ENCODE data around the gene ZGPAT. TPM values are rescaled to one million over a fixed set of nuclear protein-coding genes. Genes with fewer than 3 reads are reported as not detected.

Gene ZGPAT
- polyA plus RNA-seq, 1 donor from 2014 or later, result 60.8 TPM

- H3K27me3 ChIP-seq (ENCODE audit: insufficient read depth, low read depth, low read length), result no peaks in the 10 kb centered on the region
- no peaks in the 10 kb centered on the region for H3K36me3 ChIP-seq (ENCODE audit: insufficient read depth, low read length)
- H3K27ac ChIP-seq (ENCODE audit: low read length), result no peak overlapping the region
- H3K9me2 ChIP-seq (ENCODE audit: insufficient read depth, low read length), result no peaks in the 10 kb centered on the region
- H3F3A ChIP-seq (ENCODE audit: insufficient read depth, low read length, poor library complexity, severe bottlenecking), result no peaks in the 10 kb centered on the region
- no peaks in the 10 kb centered on the region for H3K79me2 ChIP-seq (replicated peaks; ENCODE audit: insufficient read depth, low read length)
- no peak overlapping the region for H3K4me2 ChIP-seq (ENCODE audit: low read length)
- H3K9me3 ChIP-seq (ENCODE audit: low read length), result no peaks in the 10 kb centered on the region
- H3K4me3 ChIP-seq (ENCODE audit: low read length), result no peak overlapping the region
- TF ChIP-seq MXI1 (conservative IDR thresholded peaks at IDR 0.05; ENCODE audit: poor library complexity, severe bottlenecking) (no peak), REST (IDR thresholded peaks at IDR 0.05; ENCODE audit: borderline replicate concordance) (no peak), CTCF (IDR thresholded peaks at IDR 0.05; ENCODE audit: poor library complexity, severe bottlenecking) (no peak)
- no peak overlapping the region for H2AFZ ChIP-seq (ENCODE audit: low read depth, low read length)
- no peaks in the 10 kb centered on the region for H4K20me1 ChIP-seq (ENCODE audit: insufficient read depth)
- H3K9ac ChIP-seq (ENCODE audit: low read length), result no peak overlapping the region
Observed at GRCh38 chr20:63665708-63666107, 42.1 kb upstream of the ZGPAT start.

GRCh38 chr20:63667858-63668257 is 40.0 kb upstream of the ZGPAT start:
- no peaks in the 10 kb centered on the region for H3K36me3 ChIP-seq (ENCODE audit: insufficient read depth, low read length)
- H3F3A ChIP-seq (ENCODE audit: insufficient read depth, low read length, poor library complexity, severe bottlenecking), result no peaks in the 10 kb centered on the region
- H3K4me3 ChIP-seq (ENCODE audit: low read length), result no peak overlapping the region
- no peaks in the 10 kb centered on the region for H3K9me2 ChIP-seq (ENCODE audit: insufficient read depth, low read length)
- no peak overlapping the region for H3K4me2 ChIP-seq (ENCODE audit: low read length)
- H3K79me2 ChIP-seq (replicated peaks; ENCODE audit: insufficient read depth, low read length), result no peaks in the 10 kb centered on the region
- no peak overlapping the region for H3K9ac ChIP-seq (ENCODE audit: low read length)
- H3K27me3 ChIP-seq (ENCODE audit: insufficient read depth, low read depth, low read length), result no peaks in the 10 kb centered on the region
- H3K9me3 ChIP-seq (ENCODE audit: low read length), result no peaks in the 10 kb centered on the region
- H2AFZ ChIP-seq (ENCODE audit: low read depth, low read length), result no peak overlapping the region
- no peak for TF ChIP-seq EP300 (conservative IDR thresholded peaks at IDR 0.05; ENCODE audit: poor library complexity, severe bottlenecking)
- no peak for TF ChIP-seq REST (IDR thresholded peaks at IDR 0.05; ENCODE audit: borderline replicate concordance)
- TF ChIP-seq SMC3 (conservative IDR thresholded peaks at IDR 0.05; ENCODE audit: poor library complexity), result no peak
- TF ChIP-seq EZH2 (IDR thresholded peaks at IDR 0.05; ENCODE audit: borderline replicate concordance, insufficient read depth, low read length, poor library complexity, severe bottlenecking), result no peak
- no peak for TF ChIP-seq CTCF (IDR thresholded peaks at IDR 0.05; ENCODE audit: poor library complexity, severe bottlenecking)
- no peak for TF ChIP-seq TAF1 (IDR thresholded peaks at IDR 0.05; ENCODE audit: low read depth)
- no peak for TF ChIP-seq POLR2AphosphoS5 (IDR thresholded peaks at IDR 0.05)
- no peak for TF ChIP-seq MXI1 (conservative IDR thresholded peaks at IDR 0.05; ENCODE audit: poor library complexity, severe bottlenecking)
- TF ChIP-seq RAD21 (conservative IDR thresholded peaks at IDR 0.05), result no peak
- no peak overlapping the region for H3K27ac ChIP-seq (ENCODE audit: low read length)
- H4K20me1 ChIP-seq (ENCODE audit: insufficient read depth), result no peaks in the 10 kb centered on the region
